SK-N-MC (cell line): Measurements from ENCODE around the gene HCFC1.

Source experiments
- DNase-seq: peaks from one replicate; pipeline ENCODE4 v3.0.0-alpha.2; 2011; ENCODE audit warnings: low read depth, low spot score
- H3K27ac ChIP-seq: fragments of 200-600 bp; sonication (generic); 2 replicates; pipeline ENCODE4 v1.5.1; 2016; ENCODE audit warnings: mixed run types
- H3K36me3 ChIP-seq: fragments of 200-600 bp; sonication (generic); 2 replicates; pipeline ENCODE4 v1.6.1; 2017; ENCODE audit warnings: antibody characterized with exemption, low read length, mixed read lengths; ENCODE audit not compliant: insufficient read depth
- H3K4me3 ChIP-seq: fragments of 200-600 bp; sonication (generic); 2 replicates; pipeline ENCODE4 v1.5.1; 2016
- H3K9ac ChIP-seq: fragments of 200-600 bp; sonication (generic); 2 replicates; pipeline ENCODE4 v1.8.0; 2017; ENCODE audit warnings: mixed run types, mixed read lengths; ENCODE audit not compliant: insufficient read length
- H3K9me3 ChIP-seq: fragments of 200-600 bp; sonication (generic); 2 replicates; pipeline ENCODE4 v1.6.1; 2017; ENCODE audit warnings: low read depth, mild to moderate bottlenecking, antibody characterized with exemption, low read length, moderate library complexity, mixed read lengths
- EZH2 ChIP-seq: fragments of 200-600 bp; sonication (generic); IDR thresholded peaks from one replicate; pipeline ENCODE4 v1.6.1; 2017; ENCODE audit warnings: antibody characterized with exemption
- FOXP2 ChIP-seq: optimal IDR thresholded peaks from 2 replicates; pipeline ENCODE3; 2011; ENCODE audit warnings: mild to moderate bottlenecking, moderate library complexity; ENCODE audit not compliant: insufficient read depth; ENCODE audit errors: extremely low read length, control extremely low read depth
- POLR2AphosphoS5 ChIP-seq: IDR thresholded peaks from 2 replicates; pipeline ENCODE4 v1.6.1; 2012; ENCODE audit warnings: mild to moderate bottlenecking, low read depth, low read length, borderline replicate concordance

Gene HCFC1

GRCh38 chrX:153971450-153972367 lies at the start of gene HCFC1:
HCFC1 (minus strand) TSS chrX:153971818; CDS start chrX:153970840, 978 bp downstream.
- H3K9ac ChIP-seq: peak within 1 kb of the TSS; percentile 100
- peak within 1 kb of the TSS; percentile 100 for H3K27ac ChIP-seq
- no peaks in the 10 kb centered on the region for H3K9me3 ChIP-seq
- peaks cover 10% of the 10 kb centered on the region; the same call in 1 of the 2 replicates for H3K36me3 ChIP-seq
- TF ChIP-seq POLR2AphosphoS5 (no peak; the same call in none of the 2 replicates), FOXP2 (no peak), EZH2 (no peak)
- peak within 1 kb of the TSS; percentile 93 for H3K4me3 ChIP-seq
- DNase-seq: peak; percentile 39

- no peak for DNase-seq
- TF ChIP-seq POLR2AphosphoS5 (no peak), EZH2 (no peak)
- H3K36me3 ChIP-seq: no peaks in the 10 kb centered on the region; the same call in 1 of the 2 replicates
- H3K9me3 ChIP-seq: no peaks in the 10 kb centered on the region
- H3K9ac ChIP-seq: no peak overlapping the region
- H3K4me3 ChIP-seq: no peak overlapping the region
- H3K27ac ChIP-seq: 0 out of 2 replicates have a peak overlapping the region, but pooled peaks have one; percentile 16
These were observed 49.6 kb upstream of the HCFC1 start for GRCh38 chrX:154021131-154021611.

GRCh38 chrX:154020536-154021115 lies 49.0 kb upstream of the HCFC1 start:
- Histone ChIP-seq H3K9ac (peak overlapping the region; percentile 76), H3K27ac (no peak overlapping the region), H3K36me3 (no peaks in the 10 kb centered on the region; the same call in 1 of the 2 replicates), H3K9me3 (no peaks in the 10 kb centered on the region), H3K4me3 (peak overlapping the region; percentile 74)
- TF ChIP-seq POLR2AphosphoS5: no peak
- no peak for TF ChIP-seq FOXP2
- no peak for TF ChIP-seq EZH2
- DNase-seq: no peak

- TF ChIP-seq POLR2AphosphoS5 (no peak; the same call in 1 of the 2 replicates), FOXP2 (no peak), EZH2 (no peak)
- H3K9me3 ChIP-seq: no peaks in the 10 kb centered on the region
- no peak for DNase-seq
- peak within 1 kb of the TSS; percentile 77 for H3K9ac ChIP-seq
- H3K36me3 ChIP-seq: no peaks in the 10 kb centered on the region; the same call in 1 of the 2 replicates
- H3K4me3 ChIP-seq: peak within 1 kb of the TSS; percentile 74
- peak within 1 kb of the TSS; percentile 67 for H3K27ac ChIP-seq
These were observed 48.3 kb upstream of the HCFC1 start, which contains the start of gene IRAK1 for GRCh38 chrX:154019633-154020528. IRAK1 (minus strand) TSS chrX:154019902; CDS start chrX:154019812, 90 bp downstream.

- Histone ChIP-seq H3K27ac (peak overlapping the region; percentile 30), H3K9me3 (no peaks in the 10 kb centered on the region), H3K36me3 (no peaks in the 10 kb centered on the region; the same call in 1 of the 2 replicates), H3K9ac (peak overlapping the region; percentile 77), H3K4me3 (peak overlapping the region; percentile 71)
- DNase-seq: no peak
- TF ChIP-seq EZH2 (no peak), POLR2AphosphoS5 (no peak), FOXP2 (no peak)
These were observed 47.5 kb upstream of the HCFC1 start for GRCh38 chrX:154019061-154019621.

- H3K4me3 ChIP-seq: peak overlapping the region; percentile 71
- H3K9ac ChIP-seq: peak overlapping the region; percentile 77
These were observed 47.0 kb upstream of the HCFC1 start for GRCh38 chrX:154018518-154019060.

More at GRCh38 chrX:154018518-154019060, 47.0 kb upstream of the HCFC1 start:
- Histone ChIP-seq H3K36me3 (no peaks in the 10 kb centered on the region; the same call in 1 of the 2 replicates), H3K27ac (peak overlapping the region; percentile 30), H3K9me3 (no peaks in the 10 kb centered on the region)
- TF ChIP-seq POLR2AphosphoS5 (no peak), FOXP2 (no peak), EZH2 (no peak)
- DNase-seq: no peak
